Middle frontal gyrus (tissue), 1 donor: ENCODE results near the gene OGT.
"Not testable (repeated sequence)": the region's sequence is repeated elsewhere in the genome, so short reads cannot be mapped to it uniquely, and the experiment has no call there.

Source experiments
- DNase-seq: peaks from one replicate; pipeline ENCODE4 v3.0.0-alpha.2; 2015; ENCODE audit warnings: low spot score; ENCODE audit errors: extremely low spot score

The OGT gene

GRCh38 chrX:71581210-71581609, 48.3 kb downstream of the OGT start:
- no peak for DNase-seq

- DNase-seq: no peak
Measured at GRCh38 chrX:71586929-71587328, 54.0 kb downstream of the OGT start.

- not testable (repeated sequence) for DNase-seq
Measured at GRCh38 chrX:71593210-71593609, 60.3 kb downstream of the OGT start.

- no peak for DNase-seq
Measured at GRCh38 chrX:71599965-71600364, 67.1 kb downstream of the OGT start.

DNA sequence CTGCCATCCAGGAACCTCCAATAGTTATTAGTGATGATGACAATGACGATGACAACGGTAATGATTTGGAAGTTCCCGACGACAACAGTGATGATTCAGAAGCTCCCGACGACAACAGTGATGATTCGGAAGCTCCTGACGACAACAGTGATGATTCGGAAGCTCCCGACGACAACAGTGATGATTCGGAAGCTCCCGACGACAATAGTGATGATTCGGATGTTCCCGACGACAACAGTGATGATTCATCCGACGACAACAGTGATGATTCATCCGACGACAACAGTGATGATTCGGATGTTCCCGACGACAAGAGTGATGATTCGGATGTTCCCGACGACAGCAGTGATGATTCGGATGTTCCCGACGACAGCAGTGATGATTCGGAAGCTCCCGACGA, 70.7 kb downstream of the OGT start:
- DNase-seq: no peak

DNA sequence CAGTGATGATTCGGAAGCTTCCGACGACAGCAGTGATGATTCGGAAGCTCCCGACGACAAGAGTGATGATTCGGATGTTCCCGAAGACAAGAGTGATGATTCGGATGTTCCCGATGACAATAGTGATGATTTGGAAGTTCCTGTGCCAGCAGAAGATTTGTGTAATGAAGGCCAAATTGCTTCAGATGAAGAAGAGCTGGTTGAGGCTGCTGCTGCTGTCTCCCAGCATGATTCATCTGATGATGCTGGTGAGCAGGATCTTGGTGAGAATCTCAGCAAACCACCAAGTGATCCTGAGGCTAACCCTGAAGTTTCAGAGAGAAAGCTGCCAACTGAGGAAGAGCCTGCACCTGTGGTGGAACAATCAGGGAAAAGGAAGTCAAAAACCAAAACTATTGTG, 71.2 kb downstream of the OGT start:
- no peak for DNase-seq

DNA sequence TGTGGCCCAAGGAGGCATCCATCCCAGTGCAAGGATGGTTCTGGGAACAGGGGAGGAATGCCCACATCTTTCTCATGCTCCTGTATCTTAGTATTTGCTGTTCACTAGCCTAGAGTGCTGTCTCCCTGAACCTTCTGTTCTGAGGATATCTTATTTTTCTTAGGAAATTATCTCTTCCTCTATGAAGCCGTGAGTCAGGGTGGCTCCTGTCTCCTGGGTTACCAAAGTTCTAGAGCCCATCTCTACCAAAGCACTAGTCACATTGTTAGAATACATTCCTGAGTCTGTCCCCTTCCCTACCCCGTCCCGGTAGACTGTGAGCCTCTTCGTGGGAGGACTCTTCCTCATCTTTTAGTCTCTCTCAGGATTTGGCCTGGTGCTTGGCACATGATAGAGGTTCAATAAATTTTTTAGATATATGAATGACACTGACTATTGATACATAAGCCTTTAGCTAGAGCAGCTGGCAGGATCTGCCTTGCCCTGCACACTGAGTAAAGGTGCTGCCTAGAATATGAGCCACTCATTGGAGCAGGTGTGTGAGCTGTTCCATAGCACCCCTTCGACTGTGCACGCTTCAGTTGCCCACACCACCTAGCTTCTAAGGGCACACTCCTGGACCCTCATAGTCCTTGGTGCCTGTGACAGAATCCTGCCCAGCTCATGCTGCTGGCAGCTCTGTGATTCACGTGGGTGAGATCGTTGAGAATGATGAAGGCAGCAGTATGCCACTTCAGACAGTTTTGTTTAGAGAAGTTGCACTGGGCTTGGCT, 72.1 kb downstream of the OGT start:
- DNase-seq: no peak

DNA sequence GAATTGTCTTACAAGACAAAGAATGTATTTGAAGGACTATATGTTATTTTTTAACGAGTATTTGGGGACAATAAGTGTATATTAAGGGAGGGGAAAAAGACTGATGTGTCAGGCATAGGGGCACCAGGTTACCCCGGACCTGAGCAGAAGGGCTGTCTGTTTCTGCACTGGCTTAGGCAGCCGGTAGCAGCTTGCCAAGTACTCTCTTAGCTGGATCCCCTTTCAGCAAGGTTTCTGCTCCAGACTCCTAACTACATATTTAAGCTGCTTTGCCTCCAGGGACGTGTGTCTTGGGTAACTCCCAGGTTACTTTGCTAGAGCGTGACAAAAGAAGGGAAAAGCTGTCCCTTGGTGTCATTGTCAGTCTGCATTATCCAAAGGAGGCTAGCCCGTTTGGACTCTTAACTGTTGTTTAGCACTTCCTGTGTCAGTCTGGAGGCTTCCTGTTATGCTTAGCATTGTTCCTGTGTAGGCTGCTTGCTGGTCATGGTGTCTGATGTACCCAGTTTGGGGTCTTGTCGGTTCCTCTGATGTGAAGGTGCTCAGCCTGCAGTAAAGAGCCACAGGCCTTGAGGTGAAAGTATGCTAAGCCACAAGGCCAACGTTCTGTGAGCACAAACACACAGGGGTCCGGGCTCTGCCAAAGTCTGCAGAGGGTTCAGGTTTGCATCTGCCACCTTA, 73.8 kb downstream of the OGT start:
- DNase-seq: no peak

DNA sequence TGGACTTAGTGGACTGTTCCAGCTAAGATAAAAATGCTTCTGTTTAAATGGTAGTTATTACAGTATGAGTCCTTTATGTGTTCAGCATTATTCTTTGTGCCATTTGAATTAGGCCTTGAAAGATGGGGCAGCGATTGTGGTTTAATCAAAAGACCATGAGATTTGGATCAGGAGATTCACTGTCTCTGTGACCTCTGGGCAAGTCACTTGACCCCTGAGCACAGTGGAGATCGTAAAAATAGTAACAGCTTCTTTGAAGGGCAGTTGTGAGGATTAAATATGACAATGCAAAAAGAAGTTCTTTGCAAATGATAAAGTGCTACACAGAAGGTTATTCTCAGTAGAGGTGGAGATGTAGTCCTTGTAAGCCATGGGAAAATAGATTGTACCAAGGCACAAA, 74.6 kb downstream of the OGT start:
- no peak for DNase-seq

DNA sequence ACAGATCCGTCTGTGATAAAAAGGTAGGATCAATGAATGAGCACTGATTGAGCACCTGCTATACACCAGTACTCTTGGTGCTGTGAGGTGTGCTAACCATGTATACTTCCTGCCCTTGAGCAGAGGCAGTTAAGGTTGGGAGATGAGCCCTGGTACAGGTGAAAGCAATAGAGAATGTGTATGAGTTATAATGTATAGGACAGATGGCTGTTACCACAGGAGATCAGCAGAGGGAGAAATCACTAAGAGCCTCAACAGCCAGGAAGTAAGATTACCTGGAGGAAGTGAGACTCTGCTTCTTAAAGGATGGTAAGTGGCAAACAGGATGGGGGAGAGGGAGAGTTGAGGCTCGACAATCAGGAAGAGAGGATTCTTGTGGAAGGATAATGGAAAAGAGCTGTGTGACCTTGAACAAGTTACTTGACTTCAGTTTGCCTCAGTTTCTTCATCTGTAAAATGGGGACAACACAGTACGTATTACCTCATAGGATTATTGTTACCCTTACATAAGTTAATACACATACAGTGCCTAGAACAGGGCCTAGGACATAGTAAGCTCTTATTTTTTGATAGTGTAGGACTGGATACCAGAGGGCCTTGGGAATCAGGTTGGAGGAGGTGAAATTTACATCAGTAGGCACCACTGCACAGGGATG, 76.3 kb downstream of the OGT start:
- no peak for DNase-seq

DNA sequence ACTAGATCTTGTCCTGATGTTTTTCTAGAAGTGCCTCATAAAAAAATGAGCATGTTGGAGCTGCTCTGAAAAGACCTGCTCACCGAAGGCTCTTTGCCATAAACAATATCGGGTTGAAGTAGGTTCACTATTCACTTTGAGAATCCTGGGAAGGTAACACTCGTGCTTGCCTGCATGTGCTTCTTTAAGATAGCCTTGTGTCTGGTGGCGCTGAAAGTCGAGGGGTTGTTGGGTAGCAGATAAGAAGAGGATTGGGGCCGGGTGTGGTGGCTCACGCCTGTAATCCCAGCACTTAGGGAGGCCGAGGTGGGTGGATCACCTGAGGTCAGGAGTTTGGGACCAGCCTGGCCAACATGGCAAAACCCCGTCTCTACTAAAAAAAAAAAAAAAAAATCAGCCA, 78.8 kb downstream of the OGT start:
- DNase-seq: not testable (repeated sequence)

- no peak for DNase-seq
Measured at GRCh38 chrX:71612256-71612655, 79.4 kb downstream of the OGT start.

DNA sequence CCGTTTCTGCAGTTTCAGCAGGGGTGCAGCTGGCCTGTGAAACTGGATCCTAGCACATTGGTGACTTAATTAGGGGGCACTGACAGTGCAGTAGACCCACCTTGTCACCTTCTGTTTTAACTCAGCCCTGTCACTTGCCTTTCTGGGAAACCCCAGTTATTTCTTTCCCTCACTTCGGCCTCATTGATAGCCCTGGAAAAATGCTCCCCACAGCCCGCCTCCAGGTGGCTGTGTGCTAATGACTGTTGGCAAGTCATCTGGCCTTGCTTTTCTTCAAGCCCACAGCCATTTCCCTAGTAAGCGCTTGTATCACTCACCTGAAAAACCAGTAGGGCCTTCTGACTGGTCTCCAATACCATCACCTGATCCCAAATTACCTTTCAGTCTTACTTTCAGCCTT, 82.2 kb downstream of the OGT start:
- no peak for DNase-seq

GRCh38 chrX:71615954-71616353, 83.0 kb downstream of the OGT start:
- DNase-seq: no peak

DNA sequence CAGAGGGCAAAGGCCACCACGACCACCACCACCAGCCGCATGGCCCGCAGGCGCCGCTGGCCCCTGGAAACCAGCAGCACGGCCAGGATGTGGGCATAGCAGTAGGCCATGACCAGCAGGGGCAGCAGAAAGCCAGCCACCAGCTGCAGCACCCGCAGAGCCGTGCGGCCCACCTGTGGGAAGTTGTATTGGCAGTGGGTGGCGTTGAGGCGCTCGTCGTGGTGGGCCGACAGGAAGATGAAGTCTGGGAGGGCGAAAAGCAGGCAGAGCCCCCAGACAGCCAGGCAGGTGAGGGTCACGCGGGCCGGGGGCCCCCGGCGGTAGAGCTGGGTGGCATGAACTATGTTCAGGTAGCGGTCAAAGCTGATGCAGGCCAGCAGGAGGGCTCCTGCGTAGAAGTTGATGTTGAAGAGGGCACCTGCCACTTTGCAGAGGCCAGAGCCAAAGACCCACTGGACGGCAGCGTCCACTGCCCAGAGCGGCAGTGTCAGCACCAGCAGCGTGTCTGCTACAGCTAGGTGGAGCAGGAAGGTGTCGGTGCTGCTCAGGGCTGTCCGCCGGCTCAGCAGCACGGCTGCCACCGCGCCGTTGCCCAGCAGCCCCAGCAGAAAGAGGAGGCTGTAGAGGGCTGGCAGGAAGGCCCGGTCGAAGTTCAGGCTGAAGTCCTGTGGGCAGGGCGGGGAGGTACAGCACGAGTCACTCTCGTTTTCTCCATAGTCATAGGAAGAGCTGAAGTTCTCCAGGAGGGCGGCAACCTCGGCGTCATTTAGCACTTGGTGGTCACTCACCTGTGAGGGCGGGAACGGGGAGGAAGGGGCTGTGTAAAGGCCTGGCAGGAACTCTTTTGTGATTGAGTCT, 84.0 kb downstream of the OGT start:
- DNase-seq: no peak

- DNase-seq: no peak
Measured at GRCh38 chrX:71617742-71618141, 84.8 kb downstream of the OGT start.

DNA sequence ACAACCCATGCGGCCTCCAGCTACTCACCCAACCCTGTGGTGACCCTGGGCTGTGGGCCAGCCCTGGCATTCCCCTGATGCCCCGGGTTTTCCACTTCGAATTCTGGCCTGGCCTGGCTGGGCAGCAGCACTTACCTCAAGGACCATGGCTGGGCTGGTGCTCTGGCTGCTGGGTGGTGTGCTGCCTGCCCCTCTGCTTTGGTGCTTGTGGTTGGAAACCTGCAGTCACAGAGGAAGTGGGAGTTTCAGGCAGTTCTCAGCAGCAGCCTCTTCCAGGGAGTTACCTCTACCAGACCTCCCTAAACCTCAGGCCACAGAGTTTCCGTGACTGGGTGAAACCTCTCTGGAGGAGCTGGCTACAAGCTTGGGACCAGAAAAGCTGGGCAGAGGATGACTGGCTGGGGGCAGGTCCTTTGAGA, 85.4 kb downstream of the OGT start, which contains the start of gene CXCR3:
Gene CXCR3, minus strand, starts transcription at position 209 of the 419 bp plus-strand sequence. Its CDS starts 62 bp downstream, at position 147.
- no peak for DNase-seq

DNA sequence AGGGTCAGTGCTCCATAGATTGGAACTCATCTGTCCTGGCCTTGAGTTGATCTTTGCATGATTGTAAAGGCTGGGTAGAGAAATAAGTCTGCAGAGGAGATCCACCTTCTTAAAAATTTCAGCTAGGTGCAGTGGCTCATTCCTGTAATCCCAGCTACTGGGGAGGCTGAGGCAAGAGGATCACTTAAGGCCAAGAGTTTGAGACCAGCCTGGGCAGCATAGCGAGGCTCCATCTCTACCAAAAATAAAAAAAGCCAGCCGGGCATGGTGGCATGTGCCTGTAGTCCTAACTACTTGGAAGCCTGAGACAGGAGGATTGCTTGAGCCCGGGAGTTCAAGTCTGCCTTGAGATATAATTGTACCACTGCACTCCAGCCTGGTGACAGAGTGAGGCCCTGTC, 85.9 kb downstream of the OGT start:
- no peak for DNase-seq

DNA sequence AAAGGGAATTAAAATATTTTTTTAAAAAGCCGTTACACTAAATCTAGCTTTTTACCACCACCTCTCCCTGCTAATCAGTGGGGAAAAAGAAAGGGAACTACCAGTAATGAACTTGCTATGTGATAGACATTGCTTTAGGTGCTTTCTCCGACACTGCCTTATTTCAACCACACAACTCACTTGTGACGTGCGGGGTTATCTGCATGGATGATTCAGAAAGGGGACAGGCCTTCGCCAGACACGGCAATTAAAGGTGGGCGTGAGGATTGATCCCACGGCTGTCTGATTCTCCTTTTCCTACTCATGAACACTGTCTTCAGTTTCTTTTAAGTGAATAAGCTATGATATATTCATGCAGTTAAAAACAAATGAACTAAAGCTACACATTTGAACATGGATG, 86.3 kb downstream of the OGT start:
- DNase-seq: no peak

DNA sequence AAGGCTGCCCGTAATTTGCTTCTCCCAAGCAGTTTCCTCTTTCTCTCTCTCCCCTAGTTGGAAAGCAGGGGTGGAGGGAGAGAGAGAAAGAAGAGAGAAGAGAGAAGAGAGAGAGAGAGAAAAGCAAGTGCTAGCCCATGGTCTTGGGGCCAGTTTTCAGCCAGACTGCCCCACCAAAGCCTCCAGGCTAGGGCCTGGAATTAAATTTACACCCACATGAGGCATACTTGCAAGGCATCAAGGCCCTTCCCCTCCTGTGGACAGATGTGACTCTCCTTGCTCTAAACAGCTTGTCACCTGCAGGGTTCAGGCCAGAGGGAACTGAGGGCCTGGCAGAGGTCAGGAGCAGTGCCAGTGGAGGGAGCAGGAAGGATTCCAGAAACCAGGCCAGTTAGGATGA, 87.1 kb downstream of the OGT start:
- DNase-seq: no peak

DNA sequence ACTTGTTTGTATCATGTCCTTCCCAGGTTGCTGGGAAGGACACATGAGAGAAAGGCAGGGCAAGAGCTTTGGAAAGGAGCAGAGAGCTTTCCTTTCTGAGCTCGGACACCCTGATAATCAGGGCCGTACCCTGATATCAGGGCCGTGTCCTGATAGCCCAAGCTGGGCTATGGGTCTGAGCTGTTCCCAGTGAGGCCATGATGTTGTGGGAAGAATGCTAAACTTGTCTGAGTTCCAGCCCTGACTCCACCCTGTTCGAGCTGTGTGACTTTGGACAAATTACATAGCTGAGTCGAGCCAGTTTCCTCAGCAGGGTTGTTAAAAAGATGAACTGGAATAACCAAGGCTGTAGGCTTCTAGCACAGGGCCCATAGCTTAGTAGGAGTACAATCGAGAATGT, 88.7 kb downstream of the OGT start:
- no peak for DNase-seq
